IMR-90 (cell line): Measurements from ENCODE around the gene LDLRAD4. TPM values are rescaled to one million over a fixed set of nuclear protein-coding genes. Genes with fewer than 3 reads are reported as not detected.

Experiments
- ATAC-seq: fragments of 200-7000 bp; cut with Tn5 transposase; 2 replicates; pipeline ENCODE4 v1.9.1; 2020; ENCODE audit warnings: low read depth, mild to moderate bottlenecking, moderate library complexity
- BruUV-seq: library from RNA; stranded (reverse); fragments of 400-500 nt; replicated peaks from 2 replicates; lab custom pipeline; 2021; lab: Mats Ljungman, UMichigan
- CTCF ChIA-PET: fragments of 300-600 bp; formaldehyde crosslinking; extraction: SDS; loops from one replicate; lab custom pipeline; 2021; ENCODE audit warnings: antibody characterized with exemption; lab: Yijun Ruan, JAX
- POLR2A ChIA-PET: fragments of 300-600 bp; sonication (Branson Sonifier 250); formaldehyde crosslinking; loops from one replicate; lab custom pipeline; 2022; ENCODE audit warnings: antibody characterized with exemption; ENCODE audit not compliant: unreplicated experiment; lab: Charles Lee
- DNase-seq: peaks from one replicate; pipeline ENCODE4 v3.0.0; 2013
- H2AFZ ChIP-seq: replicated peaks from 2 replicates; pipeline ENCODE3; 2013; ENCODE audit warnings: low read length, mild to moderate bottlenecking; ENCODE audit not compliant: poor library complexity
- H2AK5ac ChIP-seq: 2 replicates; pipeline ENCODE4 v1.6.1; 2013; ENCODE audit warnings: low read depth, low read length, inconsistent platforms
- H2AK9ac ChIP-seq: replicated peaks from 2 replicates; pipeline ENCODE3; 2013; ENCODE audit warnings: mild to moderate bottlenecking, low read depth, low read length, moderate library complexity; ENCODE audit not compliant: poor library complexity
- H2BK120ac ChIP-seq: 2 replicates; pipeline ENCODE4 v1.6.1; 2013; ENCODE audit warnings: low read depth, low read length, inconsistent platforms
- H2BK15ac ChIP-seq: 3 replicates; pipeline ENCODE4 v1.6.1; 2013; ENCODE audit warnings: low read depth, low read length, inconsistent platforms
- H2BK20ac ChIP-seq: 2 replicates; pipeline ENCODE4 v1.6.1; 2013; ENCODE audit warnings: low read depth, mild to moderate bottlenecking, inconsistent platforms, low read length, moderate library complexity
- H2BK5ac ChIP-seq: 2 replicates; pipeline ENCODE4 v1.6.1; 2013; ENCODE audit warnings: mild to moderate bottlenecking, low read depth, low read length, inconsistent platforms; ENCODE audit not compliant: poor library complexity, severe bottlenecking
- H3K14ac ChIP-seq: replicated peaks from 2 replicates; pipeline ENCODE4 v1.6.1; 2013; ENCODE audit warnings: low read depth, low read length, inconsistent platforms
- H3K18ac ChIP-seq: 2 replicates; pipeline ENCODE4 v1.6.1; 2013; ENCODE audit warnings: low read depth, low read length, control low read depth
- H3K23ac ChIP-seq: 2 replicates; pipeline ENCODE4 v1.6.1; 2013; ENCODE audit warnings: low read depth, low read length, inconsistent platforms
- H3K27ac ChIP-seq: 2 replicates; pipeline ENCODE4 v1.5.1; 2013; ENCODE audit warnings: mild to moderate bottlenecking, control low read depth, low read length; ENCODE audit not compliant: insufficient read depth
- H3K27me3 ChIP-seq: 2 replicates; pipeline ENCODE4 v1.6.1; 2013; ENCODE audit warnings: low read length; ENCODE audit not compliant: control insufficient read depth, insufficient read depth
- H3K36me3 ChIP-seq: 2 replicates; pipeline ENCODE4 v1.6.1; 2013; ENCODE audit warnings: low read length, mixed read lengths; ENCODE audit not compliant: control insufficient read depth, insufficient read depth
- H3K4ac ChIP-seq: 2 replicates; pipeline ENCODE4 v1.6.1; 2013; ENCODE audit warnings: low read depth, low read length, inconsistent platforms
- H3K4me1 ChIP-seq: 2 replicates; pipeline ENCODE4 v1.6.1; 2013; ENCODE audit warnings: low read length, mixed read lengths; ENCODE audit not compliant: control insufficient read depth, insufficient read depth
- H3K4me2 ChIP-seq: 2 replicates; pipeline ENCODE4 v1.6.1; 2013; ENCODE audit warnings: low read depth, mild to moderate bottlenecking, control low read depth, low read length, moderate library complexity
- H3K4me3 ChIP-seq: 2 replicates; pipeline ENCODE4 v1.5.1; 2013; ENCODE audit warnings: low read depth, mild to moderate bottlenecking, control low read depth, low read length, moderate library complexity; ENCODE audit not compliant: insufficient read depth
- H3K56ac ChIP-seq: 2 replicates; pipeline ENCODE4 v1.6.1; 2013; ENCODE audit warnings: low read length, inconsistent platforms; ENCODE audit not compliant: insufficient read depth; ENCODE audit errors: extremely low read depth
- H3K79me1 ChIP-seq, 2 experiments: 2 replicates each; pipeline ENCODE4 v1.6.1; 2013; ENCODE audit warnings: low read length in 2 of 2, inconsistent platforms in 1 of 2, low read depth in 1 of 2
- H3K9ac ChIP-seq: 2 replicates; pipeline ENCODE4 v1.6.1; 2013; ENCODE audit warnings: low read depth, low read length, control low read depth
- H3K9me1 ChIP-seq: 2 replicates; pipeline ENCODE4 v1.6.1; 2013; ENCODE audit warnings: low read length, inconsistent platforms; ENCODE audit not compliant: insufficient read depth
- H3K9me3 ChIP-seq: 2 replicates; pipeline ENCODE4 v1.6.1; 2013; ENCODE audit warnings: low read length; ENCODE audit not compliant: control insufficient read depth, insufficient read depth
- H4K20me1 ChIP-seq: 2 replicates; pipeline ENCODE4 v1.6.1; 2013; ENCODE audit warnings: low read length, inconsistent platforms; ENCODE audit not compliant: insufficient read depth
- H4K5ac ChIP-seq: 2 replicates; pipeline ENCODE4 v1.6.1; 2013; ENCODE audit warnings: mild to moderate bottlenecking, low read depth, low read length, control low read depth
- H4K8ac ChIP-seq, 2 experiments: 2 replicates each; pipeline ENCODE4 v1.6.1; 2013; ENCODE audit warnings: low read depth in 2 of 2, low read length in 2 of 2, control low read depth in 1 of 2, inconsistent platforms in 1 of 2
- H4K91ac ChIP-seq: 2 replicates; pipeline ENCODE4 v1.6.1; 2013; ENCODE audit warnings: low read depth, low read length, inconsistent platforms; ENCODE audit not compliant: insufficient read depth
- MAFK ChIP-seq: IDR thresholded peaks from 2 replicates; pipeline ENCODE4 v1.6.1; 2012; ENCODE audit warnings: low read depth, low read length, improper control_type of control experiment
- RCOR1 ChIP-seq: IDR thresholded peaks from 2 replicates; pipeline ENCODE4 v1.6.1; 2012; ENCODE audit warnings: mild to moderate bottlenecking, low read length, improper control_type of control experiment; ENCODE audit not compliant: insufficient replicate concordance
- RFX5 ChIP-seq: IDR thresholded peaks from 2 replicates; pipeline ENCODE4 v1.8.0; 2012; ENCODE audit warnings: low read depth, mild to moderate bottlenecking, low read length, moderate library complexity
- SMC3 ChIP-seq: fragments of 150-350 bp; IDR thresholded peaks from 2 replicates; pipeline ENCODE4 v1.6.1; 2016; ENCODE audit warnings: low read depth, mild to moderate bottlenecking, antibody characterized with exemption, low read length, moderate library complexity
- WGBS, 2 experiments: methylation state at CpG; one replicate each; pipeline versions ENCODE4 v1.1.5 to v1.1.7; 2013; ENCODE audit warnings: missing lambda C conversion rate in 2 of 2; ENCODE audit not compliant: insufficient read length in 1 of 2; ENCODE audit errors: extremely low coverage in 2 of 2; 5-methylcytosine and 5-hydroxymethylcytosine counted together
- dilution Hi-C: fragments of 300-500 bp; cut with HindIII; formaldehyde crosslinking; loops from one replicate; pipeline ENCODE4 v1.14.3; 2018; ENCODE audit warnings: low sequenced_read_pairs; ENCODE audit not compliant: unreplicated experiment
- in situ Hi-C: fragments of 300-500 bp; cut with MboI; formaldehyde crosslinking; loops from 3 replicates; pipeline ENCODE4 v1.14.3; 2019; ENCODE audit warnings: low sequenced_read_pairs, inconsistent platforms, mixed read lengths
- intact Hi-C: fragments of 100-400 bp; cut with micrococcal nuclease; formaldehyde crosslinking; loops from 2 replicates; pipeline ENCODE4 v1.10.0; 2022
- polyA plus RNA-seq, 3 experiments: library from polyadenylated mRNA; depleted of rRNA; stranded (reverse); fragments of >200 nt; gene quantifications; 2 replicates each; pipeline ENCODE4 v1.2.3, GENCODE V29; 2012; ENCODE audit warnings: low replicate concordance in 1 of 3
- total RNA-seq: library from RNA; depleted of rRNA; stranded (reverse); fragments of >200 nt; gene quantifications from 2 replicates; pipeline ENCODE4 v1.2.3, GENCODE V29; 2012
- TF ChIP-seq, protein P1 (sequence below): conservative IDR thresholded peaks from 2 replicates; pipeline ENCODE4 v1.5.1; 2012; ENCODE audit warnings: mild to moderate bottlenecking, low read depth, low read length, improper control_type of control experiment

Gene LDLRAD4
- total and polyA plus RNA-seq, 2 of the 4 experiments (the other 2 are of a cell fraction): not detected

DNA sequence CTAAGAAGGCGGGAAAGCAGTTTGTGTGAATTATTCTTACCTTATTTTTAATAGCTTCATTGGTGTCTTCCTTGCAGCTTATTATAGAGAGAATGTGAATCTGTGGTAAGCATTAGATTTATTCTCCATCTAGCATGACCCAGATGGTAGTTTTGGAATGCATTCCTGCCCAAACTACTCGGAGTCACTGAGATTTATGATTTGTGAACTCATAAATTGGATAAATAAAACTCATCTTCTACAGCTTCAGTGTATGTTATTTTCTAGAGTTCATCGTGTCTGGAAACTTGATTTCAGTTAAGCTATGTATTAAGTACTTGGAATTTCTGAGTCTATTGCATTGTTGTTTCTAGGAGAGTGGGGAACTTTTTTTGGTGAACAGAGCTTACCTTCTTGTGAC, 337.3 kb downstream of the LDLRAD4 start:
- Histone ChIP-seq H2BK20ac (no peak overlapping the region), H3K4me1 (no peaks in the 10 kb centered on the region), H2BK15ac (no peak overlapping the region), H3K36me3 (no peaks in the 10 kb centered on the region), H2AK9ac (no peak overlapping the region), H4K91ac (no peak overlapping the region), H4K8ac (no peak overlapping the region), H3K4me2 (no peak overlapping the region), H2BK5ac (no peak overlapping the region), H3K18ac (no peak overlapping the region), H2BK120ac (no peak overlapping the region), H2AK5ac (no peak overlapping the region), H3K27ac (no peak overlapping the region), H3K14ac (no peak overlapping the region), H3K56ac (no peak overlapping the region), H4K20me1 (no peaks in the 10 kb centered on the region), H3K9me3 (no peaks in the 10 kb centered on the region), H3K27me3 (peaks cover 8% of the 10 kb centered on the region), H3K4ac (no peak overlapping the region), H3K4me3 (no peak overlapping the region), H3K23ac (no peak overlapping the region), H3K9me1 (no peaks in the 10 kb centered on the region), H2AFZ (no peak overlapping the region), H3K79me1 (no peaks in the 10 kb centered on the region), H4K5ac (no peak overlapping the region), H3K9ac (no peak overlapping the region)
- TF ChIP-seq RCOR1 (no peak), SMC3 (no peak), RFX5 (no peak), MAFK (no peak)
- TF ChIP-seq, protein P1, sequence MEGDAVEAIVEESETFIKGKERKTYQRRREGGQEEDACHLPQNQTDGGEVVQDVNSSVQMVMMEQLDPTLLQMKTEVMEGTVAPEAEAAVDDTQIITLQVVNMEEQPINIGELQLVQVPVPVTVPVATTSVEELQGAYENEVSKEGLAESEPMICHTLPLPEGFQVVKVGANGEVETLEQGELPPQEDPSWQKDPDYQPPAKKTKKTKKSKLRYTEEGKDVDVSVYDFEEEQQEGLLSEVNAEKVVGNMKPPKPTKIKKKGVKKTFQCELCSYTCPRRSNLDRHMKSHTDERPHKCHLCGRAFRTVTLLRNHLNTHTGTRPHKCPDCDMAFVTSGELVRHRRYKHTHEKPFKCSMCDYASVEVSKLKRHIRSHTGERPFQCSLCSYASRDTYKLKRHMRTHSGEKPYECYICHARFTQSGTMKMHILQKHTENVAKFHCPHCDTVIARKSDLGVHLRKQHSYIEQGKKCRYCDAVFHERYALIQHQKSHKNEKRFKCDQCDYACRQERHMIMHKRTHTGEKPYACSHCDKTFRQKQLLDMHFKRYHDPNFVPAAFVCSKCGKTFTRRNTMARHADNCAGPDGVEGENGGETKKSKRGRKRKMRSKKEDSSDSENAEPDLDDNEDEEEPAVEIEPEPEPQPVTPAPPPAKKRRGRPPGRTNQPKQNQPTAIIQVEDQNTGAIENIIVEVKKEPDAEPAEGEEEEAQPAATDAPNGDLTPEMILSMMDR: no peak
- intact Hi-C loops: loop anchor here (5.0 kb wide), 1 partner anchor 531 kb away; no protein-coding TSS in a partner anchor
- no TSS peak for BruUV-seq
- POLR2A ChIA-PET: interaction anchor here (0.6 kb wide), 1 partner anchor 492 kb away, joined by 7 read pairs; no protein-coding TSS in a partner anchor
- ATAC-seq (no peak), DNase-seq (no peak)
- no CpG with 5 or more reads among the region's 3 CpGs for WGBS, 2 experiments
- in situ Hi-C loops: no loop called here
- CTCF ChIA-PET: no interaction called here
- dilution Hi-C loops: no loop called here
